Right atrium auricular region (tissue), 2 donors: Measurements from ENCODE around the gene STARD4. TPM values are rescaled to one million over a fixed set of nuclear protein-coding genes. Genes with fewer than 3 reads are reported as not detected.

ENCODE experiments used
- DNase-seq: peaks from one replicate; pipeline ENCODE4 v3.0.0-alpha.2; 2019; ENCODE audit warnings: low spot score
- H3K27ac ChIP-seq, 2 donors: fragments of 200-600 bp; sonication (generic); 1 replicate in 1 of 2; 2 replicates in 1 of 2; pipeline ENCODE4 v1.5.1; 2016 to 2019
- H3K27me3 ChIP-seq, 2 donors: fragments of 200-600 bp; sonication (generic); one replicate each; pipeline versions ENCODE4 v1.5.1 to v1.6.0; 2017 to 2019
- H3K36me3 ChIP-seq: fragments of 200-600 bp; sonication (generic); one replicate; pipeline ENCODE4 v1.5.1; 2016
- H3K4me1 ChIP-seq, 2 donors: fragments of 200-600 bp; sonication (generic); one replicate each; pipeline versions ENCODE4 v1.5.1 to v1.6.0; 2017 to 2019
- H3K4me3 ChIP-seq, 2 donors: fragments of 200-600 bp; sonication (generic); 1 replicate in 1 of 2; 2 replicates in 1 of 2; pipeline ENCODE4 v1.5.1; 2017 to 2019; ENCODE audit warnings: mild to moderate bottlenecking in 1 of 2, moderate library complexity in 1 of 2
- H3K9me3 ChIP-seq, 2 donors: fragments of 200-600 bp; sonication (generic); one replicate each; pipeline ENCODE4 v1.5.1; 2019
- CTCF ChIP-seq, 2 donors: fragments of 200-600 bp; sonication (generic); IDR thresholded peaks; one replicate each; pipeline ENCODE4 v1.5.1; 2019; ENCODE audit warnings: antibody characterized with exemption in 2 of 2
- total RNA-seq, 2 donors: library from RNA; depleted of rRNA; stranded (reverse); fragments of >200 nt; gene quantifications; one replicate each; pipeline ENCODE4 v1.1.0, GENCODE V29; 2016

STARD4 gene
- total RNA-seq, 2 donors from 2014 or later = 11.8 to 16.4 TPM

GRCh38 chr5:111469903-111470302 lies 42.4 kb downstream of the STARD4 start:
- Histone ChIP-seq H3K4me3 (no peak overlapping the region), H3K36me3 (no peaks in the 10 kb centered on the region), H3K27ac (no peak overlapping the region), H3K9me3 (no peaks in the 10 kb centered on the region), H3K27me3 (no peaks in the 10 kb centered on the region), H3K4me1 (no peaks in the 10 kb centered on the region)
- no peak for TF ChIP-seq CTCF (IDR thresholded peaks at IDR 0.05)
- no peak for DNase-seq

GRCh38 chr5:111469293-111469896 lies 42.9 kb downstream of the STARD4 start:
- H3K36me3 ChIP-seq = no peaks in the 10 kb centered on the region
- H3K4me1 ChIP-seq = no peaks in the 10 kb centered on the region
- TF ChIP-seq CTCF (IDR thresholded peaks at IDR 0.05) = no peak
- DNase-seq = no peak
- no peaks in the 10 kb centered on the region for H3K27me3 ChIP-seq
- H3K4me3 ChIP-seq = no peak overlapping the region
- no peaks in the 10 kb centered on the region for H3K9me3 ChIP-seq
- no peak overlapping the region for H3K27ac ChIP-seq

GRCh38 chr5:111463311-111463710 lies 49.0 kb downstream of the STARD4 start:
- Histone ChIP-seq H3K4me3 (no peak overlapping the region), H3K4me1 (no peaks in the 10 kb centered on the region), H3K27ac (no peak overlapping the region), H3K27me3 (no peaks in the 10 kb centered on the region), H3K36me3 (no peaks in the 10 kb centered on the region), H3K9me3 (no peaks in the 10 kb centered on the region)
- no peak for TF ChIP-seq CTCF (IDR thresholded peaks at IDR 0.05)
- DNase-seq = no peak

GRCh38 chr5:111461934-111462333 lies 50.4 kb downstream of the STARD4 start:
- Histone ChIP-seq H3K36me3 (no peaks in the 10 kb centered on the region), H3K4me3 (no peak overlapping the region), H3K27me3 (no peaks in the 10 kb centered on the region), H3K9me3 (no peaks in the 10 kb centered on the region), H3K27ac (no peak overlapping the region), H3K4me1 (no peaks in the 10 kb centered on the region)
- no peak for DNase-seq
- TF ChIP-seq CTCF (IDR thresholded peaks at IDR 0.05) = no peak

- Histone ChIP-seq H3K4me3 (no peak overlapping the region), H3K36me3 (no peaks in the 10 kb centered on the region), H3K4me1 (no peaks in the 10 kb centered on the region), H3K27ac (no peak overlapping the region), H3K27me3 (no peaks in the 10 kb centered on the region), H3K9me3 (no peaks in the 10 kb centered on the region)
- no peak for DNase-seq
- TF ChIP-seq CTCF (IDR thresholded peaks at IDR 0.05) = peak in 1 of 2 donors; percentile 21
Observed at GRCh38 chr5:111461255-111461671, 51.1 kb downstream of the STARD4 start.

- Histone ChIP-seq H3K9me3 (no peaks in the 10 kb centered on the region), H3K27me3 (no peaks in the 10 kb centered on the region), H3K4me3 (no peak overlapping the region), H3K36me3 (no peaks in the 10 kb centered on the region), H3K27ac (no peak overlapping the region), H3K4me1 (no peaks in the 10 kb centered on the region)
- no peak for TF ChIP-seq CTCF (IDR thresholded peaks at IDR 0.05)
- DNase-seq = no peak
Observed at GRCh38 chr5:111454776-111455175, 57.6 kb downstream of the STARD4 start.
